IMR-90 (cell line): ENCODE measurements around the gene HS2ST1. TPM values are rescaled to one million over a fixed set of nuclear protein-coding genes. Genes with fewer than 3 reads are reported as not detected.

Experiments
- ATAC-seq: fragments of 200-7000 bp; cut with Tn5 transposase; 2 replicates; pipeline ENCODE4 v1.9.1; 2020; ENCODE audit warnings: low read depth, mild to moderate bottlenecking, moderate library complexity
- BruUV-seq: library from RNA; stranded (reverse); fragments of 400-500 nt; replicated peaks from 2 replicates; lab custom pipeline; 2021; lab: Mats Ljungman, UMichigan
- CTCF ChIA-PET: fragments of 300-600 bp; formaldehyde crosslinking; extraction: SDS; loops from one replicate; lab custom pipeline; 2021; ENCODE audit warnings: antibody characterized with exemption; lab: Yijun Ruan, JAX
- POLR2A ChIA-PET: fragments of 300-600 bp; sonication (Branson Sonifier 250); formaldehyde crosslinking; loops from one replicate; lab custom pipeline; 2022; ENCODE audit warnings: antibody characterized with exemption; ENCODE audit not compliant: unreplicated experiment; lab: Charles Lee
- DNase-seq: peaks from one replicate; pipeline ENCODE4 v3.0.0; 2013
- H2AFZ ChIP-seq: replicated peaks from 2 replicates; pipeline ENCODE3; 2013; ENCODE audit warnings: low read length, mild to moderate bottlenecking; ENCODE audit not compliant: poor library complexity
- H2AK5ac ChIP-seq: 2 replicates; pipeline ENCODE4 v1.6.1; 2013; ENCODE audit warnings: low read depth, low read length, inconsistent platforms
- H2AK9ac ChIP-seq: replicated peaks from 2 replicates; pipeline ENCODE3; 2013; ENCODE audit warnings: mild to moderate bottlenecking, low read depth, low read length, moderate library complexity; ENCODE audit not compliant: poor library complexity
- H2BK120ac ChIP-seq: 2 replicates; pipeline ENCODE4 v1.6.1; 2013; ENCODE audit warnings: low read depth, low read length, inconsistent platforms
- H2BK15ac ChIP-seq: 3 replicates; pipeline ENCODE4 v1.6.1; 2013; ENCODE audit warnings: low read depth, low read length, inconsistent platforms
- H2BK20ac ChIP-seq: 2 replicates; pipeline ENCODE4 v1.6.1; 2013; ENCODE audit warnings: low read depth, mild to moderate bottlenecking, inconsistent platforms, low read length, moderate library complexity
- H2BK5ac ChIP-seq: 2 replicates; pipeline ENCODE4 v1.6.1; 2013; ENCODE audit warnings: mild to moderate bottlenecking, low read depth, low read length, inconsistent platforms; ENCODE audit not compliant: poor library complexity, severe bottlenecking
- H3K14ac ChIP-seq: replicated peaks from 2 replicates; pipeline ENCODE4 v1.6.1; 2013; ENCODE audit warnings: low read depth, low read length, inconsistent platforms
- H3K18ac ChIP-seq: 2 replicates; pipeline ENCODE4 v1.6.1; 2013; ENCODE audit warnings: low read depth, low read length, control low read depth
- H3K23ac ChIP-seq: 2 replicates; pipeline ENCODE4 v1.6.1; 2013; ENCODE audit warnings: low read depth, low read length, inconsistent platforms
- H3K27ac ChIP-seq: 2 replicates; pipeline ENCODE4 v1.5.1; 2013; ENCODE audit warnings: mild to moderate bottlenecking, control low read depth, low read length; ENCODE audit not compliant: insufficient read depth
- H3K27me3 ChIP-seq: 2 replicates; pipeline ENCODE4 v1.6.1; 2013; ENCODE audit warnings: low read length; ENCODE audit not compliant: control insufficient read depth, insufficient read depth
- H3K36me3 ChIP-seq: 2 replicates; pipeline ENCODE4 v1.6.1; 2013; ENCODE audit warnings: low read length, mixed read lengths; ENCODE audit not compliant: control insufficient read depth, insufficient read depth
- H3K4ac ChIP-seq: 2 replicates; pipeline ENCODE4 v1.6.1; 2013; ENCODE audit warnings: low read depth, low read length, inconsistent platforms
- H3K4me1 ChIP-seq: 2 replicates; pipeline ENCODE4 v1.6.1; 2013; ENCODE audit warnings: low read length, mixed read lengths; ENCODE audit not compliant: control insufficient read depth, insufficient read depth
- H3K4me2 ChIP-seq: 2 replicates; pipeline ENCODE4 v1.6.1; 2013; ENCODE audit warnings: low read depth, mild to moderate bottlenecking, control low read depth, low read length, moderate library complexity
- H3K4me3 ChIP-seq: 2 replicates; pipeline ENCODE4 v1.5.1; 2013; ENCODE audit warnings: low read depth, mild to moderate bottlenecking, control low read depth, low read length, moderate library complexity; ENCODE audit not compliant: insufficient read depth
- H3K56ac ChIP-seq: 2 replicates; pipeline ENCODE4 v1.6.1; 2013; ENCODE audit warnings: low read length, inconsistent platforms; ENCODE audit not compliant: insufficient read depth; ENCODE audit errors: extremely low read depth
- H3K79me1 ChIP-seq, 2 experiments: 2 replicates each; pipeline ENCODE4 v1.6.1; 2013; ENCODE audit warnings: low read length in 2 of 2, inconsistent platforms in 1 of 2, low read depth in 1 of 2
- H3K9ac ChIP-seq: 2 replicates; pipeline ENCODE4 v1.6.1; 2013; ENCODE audit warnings: low read depth, low read length, control low read depth
- H3K9me1 ChIP-seq: 2 replicates; pipeline ENCODE4 v1.6.1; 2013; ENCODE audit warnings: low read length, inconsistent platforms; ENCODE audit not compliant: insufficient read depth
- H3K9me3 ChIP-seq: 2 replicates; pipeline ENCODE4 v1.6.1; 2013; ENCODE audit warnings: low read length; ENCODE audit not compliant: control insufficient read depth, insufficient read depth
- H4K20me1 ChIP-seq: 2 replicates; pipeline ENCODE4 v1.6.1; 2013; ENCODE audit warnings: low read length, inconsistent platforms; ENCODE audit not compliant: insufficient read depth
- H4K5ac ChIP-seq: 2 replicates; pipeline ENCODE4 v1.6.1; 2013; ENCODE audit warnings: mild to moderate bottlenecking, low read depth, low read length, control low read depth
- H4K8ac ChIP-seq, 2 experiments: 2 replicates each; pipeline ENCODE4 v1.6.1; 2013; ENCODE audit warnings: low read depth in 2 of 2, low read length in 2 of 2, control low read depth in 1 of 2, inconsistent platforms in 1 of 2
- H4K91ac ChIP-seq: 2 replicates; pipeline ENCODE4 v1.6.1; 2013; ENCODE audit warnings: low read depth, low read length, inconsistent platforms; ENCODE audit not compliant: insufficient read depth
- BHLHE40 ChIP-seq: fragments of 150-350 bp; IDR thresholded peaks from 2 replicates; pipeline ENCODE4 v1.6.1; 2016; ENCODE audit warnings: mild to moderate bottlenecking, low read depth, low read length
- CHD1 ChIP-seq: IDR thresholded peaks from 2 replicates; pipeline ENCODE4 v1.6.1; 2012; ENCODE audit warnings: low read depth, low read length, improper control_type of control experiment
- FOS ChIP-seq: fragments of 150-350 bp; IDR thresholded peaks from 2 replicates; pipeline ENCODE4 v1.6.1; 2016; ENCODE audit warnings: low read depth, low read length
- MAFK ChIP-seq: IDR thresholded peaks from 2 replicates; pipeline ENCODE4 v1.6.1; 2012; ENCODE audit warnings: low read depth, low read length, improper control_type of control experiment
- MAZ ChIP-seq: IDR thresholded peaks from 2 replicates; pipeline ENCODE4 v1.6.1; 2012; ENCODE audit warnings: low read depth, mild to moderate bottlenecking, low read length, improper control_type of control experiment, moderate library complexity, borderline replicate concordance
- NFE2L2 ChIP-seq: fragments of 150-350 bp; IDR thresholded peaks from 2 replicates; pipeline ENCODE4 v1.6.1; 2016; ENCODE audit warnings: low read depth, mild to moderate bottlenecking, low read length
- POLR2A ChIP-seq: IDR thresholded peaks from 2 replicates; pipeline ENCODE4 v1.6.1; 2012; ENCODE audit warnings: mild to moderate bottlenecking, low read depth, low read length
- RAD21 ChIP-seq: IDR thresholded peaks from 2 replicates; pipeline ENCODE4 v1.6.1; 2012; ENCODE audit warnings: low read length, improper control_type of control experiment
- RCOR1 ChIP-seq: IDR thresholded peaks from 2 replicates; pipeline ENCODE4 v1.6.1; 2012; ENCODE audit warnings: mild to moderate bottlenecking, low read length, improper control_type of control experiment; ENCODE audit not compliant: insufficient replicate concordance
- RFX5 ChIP-seq: IDR thresholded peaks from 2 replicates; pipeline ENCODE4 v1.8.0; 2012; ENCODE audit warnings: low read depth, mild to moderate bottlenecking, low read length, moderate library complexity
- SMC3 ChIP-seq: fragments of 150-350 bp; IDR thresholded peaks from 2 replicates; pipeline ENCODE4 v1.6.1; 2016; ENCODE audit warnings: low read depth, mild to moderate bottlenecking, antibody characterized with exemption, low read length, moderate library complexity
- USF2 ChIP-seq: fragments of 150-350 bp; IDR thresholded peaks from 2 replicates; pipeline ENCODE4 v1.6.1; 2017; ENCODE audit warnings: mild to moderate bottlenecking, antibody characterized with exemption, low read length, low read depth
- dilution Hi-C: fragments of 300-500 bp; cut with HindIII; formaldehyde crosslinking; loops from one replicate; pipeline ENCODE4 v1.14.3; 2018; ENCODE audit warnings: low sequenced_read_pairs; ENCODE audit not compliant: unreplicated experiment
- in situ Hi-C: fragments of 300-500 bp; cut with MboI; formaldehyde crosslinking; loops from 3 replicates; pipeline ENCODE4 v1.14.3; 2019; ENCODE audit warnings: low sequenced_read_pairs, inconsistent platforms, mixed read lengths
- intact Hi-C: fragments of 100-400 bp; cut with micrococcal nuclease; formaldehyde crosslinking; loops from 2 replicates; pipeline ENCODE4 v1.10.0; 2022
- polyA plus RNA-seq, 3 experiments: library from polyadenylated mRNA; depleted of rRNA; stranded (reverse); fragments of >200 nt; gene quantifications; 2 replicates each; pipeline ENCODE4 v1.2.3, GENCODE V29; 2012; ENCODE audit warnings: low replicate concordance in 1 of 3
- total RNA-seq: library from RNA; depleted of rRNA; stranded (reverse); fragments of >200 nt; gene quantifications from 2 replicates; pipeline ENCODE4 v1.2.3, GENCODE V29; 2012
- TF ChIP-seq, protein P1 (sequence below): fragments of 150-350 bp; IDR thresholded peaks from 2 replicates; pipeline ENCODE4 v1.6.1; 2016; ENCODE audit warnings: low read depth, mild to moderate bottlenecking, low read length, moderate library complexity, borderline replicate concordance
- TF ChIP-seq, protein P2 (sequence below): conservative IDR thresholded peaks from 2 replicates; pipeline ENCODE4 v1.5.1; 2012; ENCODE audit warnings: mild to moderate bottlenecking, low read depth, low read length, improper control_type of control experiment

The HS2ST1 gene
- total and polyA plus RNA-seq, 2 of the 4 experiments (the other 2 are of a cell fraction) = 7.8 to 13.1 TPM

GRCh38 chr1:86956221-86956620 lies 41.8 kb downstream of the HS2ST1 start:
- ChIA-PET POLR2A (no interaction called here), CTCF (no interaction called here)
- Histone ChIP-seq H3K23ac (no peak overlapping the region), H3K27ac (no peak overlapping the region), H3K18ac (no peak overlapping the region), H3K56ac (no peak overlapping the region), H3K4me1 (0 out of 2 replicates have a peak, but pooled peaks cover 2% of the 10 kb centered on the region), H3K36me3 (no peaks in the 10 kb centered on the region), H2BK120ac (no peak overlapping the region), H4K91ac (no peak overlapping the region), H3K14ac (no peak overlapping the region), H3K79me1 (peaks cover 9 to 12% of the 10 kb centered on the region in 2 experiments; a peak in 3 of 4 replicates), H3K9me3 (no peaks in the 10 kb centered on the region), H3K9me1 (no peaks in the 10 kb centered on the region), H3K9ac (no peak overlapping the region), H3K4me3 (no peak overlapping the region), H3K4ac (no peak overlapping the region), H2AK5ac (no peak overlapping the region), H2BK20ac (no peak overlapping the region), H4K5ac (no peak overlapping the region), H2AFZ (no peak overlapping the region), H4K20me1 (no peaks in the 10 kb centered on the region), H2AK9ac (no peak overlapping the region), H2BK5ac (no peak overlapping the region), H4K8ac (no peak overlapping the region), H3K27me3 (no peaks in the 10 kb centered on the region), H2BK15ac (no peak overlapping the region), H3K4me2 (no peak overlapping the region)
- intact Hi-C loops = no loop called here
- no TSS peak for BruUV-seq
- DNase-seq (no peak), ATAC-seq (no peak)
- TF ChIP-seq NFE2L2 (no peak), SMC3 (no peak), RFX5 (no peak), FOS (no peak), RAD21 (no peak), POLR2A (no peak), MAFK (no peak), CHD1 (no peak), USF2 (no peak), RCOR1 (no peak), BHLHE40 (no peak), MAZ (no peak)
- TF ChIP-seq, protein P1, sequence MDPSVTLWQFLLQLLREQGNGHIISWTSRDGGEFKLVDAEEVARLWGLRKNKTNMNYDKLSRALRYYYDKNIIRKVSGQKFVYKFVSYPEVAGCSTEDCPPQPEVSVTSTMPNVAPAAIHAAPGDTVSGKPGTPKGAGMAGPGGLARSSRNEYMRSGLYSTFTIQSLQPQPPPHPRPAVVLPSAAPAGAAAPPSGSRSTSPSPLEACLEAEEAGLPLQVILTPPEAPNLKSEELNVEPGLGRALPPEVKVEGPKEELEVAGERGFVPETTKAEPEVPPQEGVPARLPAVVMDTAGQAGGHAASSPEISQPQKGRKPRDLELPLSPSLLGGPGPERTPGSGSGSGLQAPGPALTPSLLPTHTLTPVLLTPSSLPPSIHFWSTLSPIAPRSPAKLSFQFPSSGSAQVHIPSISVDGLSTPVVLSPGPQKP = no peak
- TF ChIP-seq, protein P2, sequence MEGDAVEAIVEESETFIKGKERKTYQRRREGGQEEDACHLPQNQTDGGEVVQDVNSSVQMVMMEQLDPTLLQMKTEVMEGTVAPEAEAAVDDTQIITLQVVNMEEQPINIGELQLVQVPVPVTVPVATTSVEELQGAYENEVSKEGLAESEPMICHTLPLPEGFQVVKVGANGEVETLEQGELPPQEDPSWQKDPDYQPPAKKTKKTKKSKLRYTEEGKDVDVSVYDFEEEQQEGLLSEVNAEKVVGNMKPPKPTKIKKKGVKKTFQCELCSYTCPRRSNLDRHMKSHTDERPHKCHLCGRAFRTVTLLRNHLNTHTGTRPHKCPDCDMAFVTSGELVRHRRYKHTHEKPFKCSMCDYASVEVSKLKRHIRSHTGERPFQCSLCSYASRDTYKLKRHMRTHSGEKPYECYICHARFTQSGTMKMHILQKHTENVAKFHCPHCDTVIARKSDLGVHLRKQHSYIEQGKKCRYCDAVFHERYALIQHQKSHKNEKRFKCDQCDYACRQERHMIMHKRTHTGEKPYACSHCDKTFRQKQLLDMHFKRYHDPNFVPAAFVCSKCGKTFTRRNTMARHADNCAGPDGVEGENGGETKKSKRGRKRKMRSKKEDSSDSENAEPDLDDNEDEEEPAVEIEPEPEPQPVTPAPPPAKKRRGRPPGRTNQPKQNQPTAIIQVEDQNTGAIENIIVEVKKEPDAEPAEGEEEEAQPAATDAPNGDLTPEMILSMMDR = no peak
- dilution Hi-C loops = no loop called here
- in situ Hi-C loops = loop anchor here (10.0 to 25.0 kb wide), 2 partner anchors 121 to 569 kb away; partner anchors contain the start of gene ODF2L
